ENCODE data around the gene ZNF350.

- no peak for TF ChIP-seq CTCF (IDR thresholded peaks at IDR 0.05; ENCODE audit: low read depth, low read length, missing input control)
- no peak for TF ChIP-seq JUND (IDR thresholded peaks at IDR 0.05)
- TF ChIP-seq GABPA (IDR thresholded peaks at IDR 0.05 in 1 of 2, conservative IDR thresholded peaks at IDR 0.05 in 1 of 2): no peak
- TF ChIP-seq TAF1 (conservative IDR thresholded peaks at IDR 0.05): no peak
- TF ChIP-seq RAD21 (IDR thresholded peaks at IDR 0.05): no peak
- no peak for TF ChIP-seq RXRA (IDR thresholded peaks at IDR 0.05)
- no peak for TF ChIP-seq ZBTB33 (IDR thresholded peaks at IDR 0.05)
- no peak for TF ChIP-seq HNF4G (IDR thresholded peaks at IDR 0.05)
- TF ChIP-seq SP1 (IDR thresholded peaks at IDR 0.05): no peak
These were observed 3.3 kb downstream of the ZNF350 start for GRCh38 chr19:51983361-51983760.

All from liver (tissue), 3 donors.